C4-2B (cell line): ENCODE data around the gene TUNAR.

ENCODE experiments used
- H3K27ac ChIP-seq: fragments of 450-650 bp; 2 replicates; pipeline ENCODE4 v1.5.1; 2017
- ZFX ChIP-seq: fragments of 450-650 bp; IDR thresholded peaks from 2 replicates; pipeline ENCODE4 v1.6.1; 2017
- TF ChIP-seq, protein P1 (sequence below): fragments of 450-650 bp; conservative IDR thresholded peaks from 2 replicates; pipeline ENCODE4 v1.5.1; 2017; ENCODE audit warnings: mild to moderate bottlenecking

TUNAR gene

GRCh38 chr14:95833429-95833828 lies 43.2 kb upstream of the TUNAR start:
- TF ChIP-seq, protein P1, sequence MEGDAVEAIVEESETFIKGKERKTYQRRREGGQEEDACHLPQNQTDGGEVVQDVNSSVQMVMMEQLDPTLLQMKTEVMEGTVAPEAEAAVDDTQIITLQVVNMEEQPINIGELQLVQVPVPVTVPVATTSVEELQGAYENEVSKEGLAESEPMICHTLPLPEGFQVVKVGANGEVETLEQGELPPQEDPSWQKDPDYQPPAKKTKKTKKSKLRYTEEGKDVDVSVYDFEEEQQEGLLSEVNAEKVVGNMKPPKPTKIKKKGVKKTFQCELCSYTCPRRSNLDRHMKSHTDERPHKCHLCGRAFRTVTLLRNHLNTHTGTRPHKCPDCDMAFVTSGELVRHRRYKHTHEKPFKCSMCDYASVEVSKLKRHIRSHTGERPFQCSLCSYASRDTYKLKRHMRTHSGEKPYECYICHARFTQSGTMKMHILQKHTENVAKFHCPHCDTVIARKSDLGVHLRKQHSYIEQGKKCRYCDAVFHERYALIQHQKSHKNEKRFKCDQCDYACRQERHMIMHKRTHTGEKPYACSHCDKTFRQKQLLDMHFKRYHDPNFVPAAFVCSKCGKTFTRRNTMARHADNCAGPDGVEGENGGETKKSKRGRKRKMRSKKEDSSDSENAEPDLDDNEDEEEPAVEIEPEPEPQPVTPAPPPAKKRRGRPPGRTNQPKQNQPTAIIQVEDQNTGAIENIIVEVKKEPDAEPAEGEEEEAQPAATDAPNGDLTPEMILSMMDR, result no peak
- no peak for TF ChIP-seq ZFX
- no peak overlapping the region for H3K27ac ChIP-seq

- no peak overlapping the region for H3K27ac ChIP-seq
- TF ChIP-seq, protein P1, result no peak
- no peak for TF ChIP-seq ZFX
Measured at GRCh38 chr14:95834496-95834895, 42.1 kb upstream of the TUNAR start.

- H3K27ac ChIP-seq, result no peak overlapping the region
- TF ChIP-seq, protein P1, result no peak
- no peak for TF ChIP-seq ZFX
Measured at GRCh38 chr14:95835121-95835730, 41.4 kb upstream of the TUNAR start.

GRCh38 chr14:95838862-95839261 lies 37.8 kb upstream of the TUNAR start:
- no peak overlapping the region for H3K27ac ChIP-seq
- TF ChIP-seq, protein P1, result no peak
- no peak for TF ChIP-seq ZFX

DNA sequence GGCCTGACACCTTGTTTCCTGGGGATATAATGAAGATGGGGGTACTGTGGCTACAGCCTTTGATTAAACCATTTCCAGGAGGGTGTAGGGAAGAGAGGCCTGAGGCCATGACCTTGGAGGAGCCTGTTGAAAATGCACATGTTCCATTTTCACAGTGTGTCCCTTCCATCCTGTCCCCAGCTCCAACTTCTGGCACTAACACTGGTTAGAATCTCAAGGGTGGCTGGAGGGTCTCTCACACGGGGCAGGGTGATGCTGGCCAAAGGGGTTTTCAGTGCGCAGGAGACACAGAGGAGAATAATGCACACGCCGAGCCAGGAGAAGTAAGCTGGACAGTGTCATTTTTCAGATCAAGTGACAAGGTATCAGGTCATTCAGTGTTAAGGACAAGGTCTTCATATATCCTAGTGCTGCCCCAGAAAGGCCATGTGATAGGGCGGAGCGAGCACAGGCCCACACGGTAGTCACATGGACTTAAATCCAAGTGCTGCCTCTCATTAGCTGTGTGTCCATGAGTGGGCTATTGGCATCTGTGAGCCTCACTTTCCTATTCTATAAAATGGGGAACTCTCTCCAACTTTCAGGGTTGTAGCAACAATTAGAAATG lies 36.4 kb upstream of the TUNAR start:
- TF ChIP-seq, protein P1, result no peak
- TF ChIP-seq ZFX, result no peak

DNA sequence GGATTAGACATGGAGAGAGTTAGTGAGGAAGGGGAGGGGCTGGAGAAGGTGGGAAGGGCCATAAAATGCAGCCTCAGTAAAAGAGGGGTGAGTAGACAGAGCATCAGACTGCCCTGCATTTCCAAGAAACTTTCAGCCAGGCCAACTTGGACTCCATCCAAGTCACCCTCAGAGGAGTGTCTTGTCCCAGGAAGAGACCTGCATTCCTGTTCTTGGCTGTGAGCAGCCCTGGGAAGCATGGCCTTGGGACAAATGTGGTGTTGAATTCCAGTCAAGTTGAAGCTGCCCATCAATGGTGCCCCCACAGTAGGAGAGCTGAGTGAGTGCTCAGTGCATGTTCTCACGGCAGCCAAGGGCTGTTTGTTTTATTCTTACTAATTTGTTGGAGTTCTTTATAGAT lies 35.0 kb upstream of the TUNAR start:
- TF ChIP-seq, protein P1, result no peak
- TF ChIP-seq ZFX, result no peak
- H3K27ac ChIP-seq, result no peak overlapping the region

More for the DNA sequence above, 36.4 kb upstream of the TUNAR start:
- H3K27ac ChIP-seq, result no peak overlapping the region

- TF ChIP-seq, protein P1, result no peak
- no peak for TF ChIP-seq ZFX
- no peak overlapping the region for H3K27ac ChIP-seq
Measured at GRCh38 chr14:95849761-95850160, 26.9 kb upstream of the TUNAR start.
